CD14-positive monocyte (primary cell): ENCODE measurements around the gene SCNN1B. TPM values are rescaled to one million over a fixed set of nuclear protein-coding genes. Genes with fewer than 3 reads are reported as not detected.

Experiments used
- DNase-seq, 3 donors: peaks; one replicate each; pipeline ENCODE4 v3.0.0-alpha.2; 2011 to 2022
- H2AFZ ChIP-seq: 2 replicates; pipeline ENCODE4 v1.6.0; 2012; ENCODE audit warnings: mild to moderate bottlenecking, low read depth, low read length, inconsistent platforms; ENCODE audit not compliant: insufficient read depth, poor library complexity, severe bottlenecking
- H3K27ac ChIP-seq, 2 donors: 1 replicate in 1 of 2; 2 replicates in 1 of 2; pipeline ENCODE4 v1.5.1; 2012 to 2013; ENCODE audit warnings: low read length in 2 of 2, control low read depth in 1 of 2, inconsistent platforms in 1 of 2, low read depth in 1 of 2, mild to moderate bottlenecking in 1 of 2
- H3K27me3 ChIP-seq, 2 donors: one replicate each; pipeline versions ENCODE4 v1.6.0 to v1.6.1; 2011 to 2013; ENCODE audit warnings: low read length in 2 of 2; ENCODE audit not compliant: control insufficient read depth in 2 of 2, insufficient read depth in 2 of 2
- H3K36me3 ChIP-seq, 2 donors: replicated peaks in 1 of 2; 1 replicate in 1 of 2; 2 replicates in 1 of 2; pipeline versions ENCODE4 v1.5.1 to v1.6.1; 2012 to 2013; ENCODE audit warnings: low read length in 2 of 2, control low read depth in 1 of 2, inconsistent platforms in 1 of 2, mild to moderate bottlenecking in 1 of 2; ENCODE audit not compliant: insufficient read depth in 2 of 2, control insufficient read depth in 1 of 2
- H3K4me1 ChIP-seq, 2 donors: 1 replicate in 1 of 2; 2 replicates in 1 of 2; pipeline versions ENCODE4 v1.5.1 to v1.6.1; 2012 to 2013; ENCODE audit warnings: low read length in 2 of 2, control low read depth in 1 of 2, inconsistent platforms in 1 of 2, mild to moderate bottlenecking in 1 of 2, moderate library complexity in 1 of 2; ENCODE audit not compliant: insufficient read depth in 2 of 2, control insufficient read depth in 1 of 2
- H3K4me2 ChIP-seq: replicated peaks from 2 replicates; pipeline ENCODE3; 2012; ENCODE audit warnings: low read length, moderate library complexity, mild to moderate bottlenecking; ENCODE audit not compliant: poor library complexity, severe bottlenecking; ENCODE audit errors: extremely low read depth
- H3K4me3 ChIP-seq, 3 experiments: fragments of 200-600 bp in 1 of 3; sonication (generic) in 1 of 3; replicated peaks in 1 of 3; 1 replicate in 2 of 3; 2 replicates in 1 of 3; pipeline ENCODE4 v1.5.1; 2011 to 2013; ENCODE audit warnings: low read length in 3 of 3, mild to moderate bottlenecking in 3 of 3, control low read depth in 2 of 3, low read depth in 2 of 3, inconsistent platforms in 1 of 3, moderate library complexity in 1 of 3
- H3K79me2 ChIP-seq: 2 replicates; pipeline ENCODE4 v1.6.0; 2012; ENCODE audit warnings: mild to moderate bottlenecking, control low read depth, inconsistent platforms, low read length, moderate library complexity; ENCODE audit not compliant: insufficient read depth
- H3K9ac ChIP-seq: 2 replicates; pipeline ENCODE4 v1.6.0; 2017; ENCODE audit warnings: low read length, mild to moderate bottlenecking; ENCODE audit not compliant: insufficient read depth, poor library complexity, severe bottlenecking
- H3K9me3 ChIP-seq, 2 donors: replicated peaks in 1 of 2; 1 replicate in 1 of 2; 2 replicates in 1 of 2; pipeline versions ENCODE4 v1.5.1 to v1.6.1; 2012 to 2013; ENCODE audit warnings: low read length in 2 of 2, control low read depth in 1 of 2; ENCODE audit not compliant: control insufficient read depth in 1 of 2, insufficient read depth in 1 of 2
- H4K20me1 ChIP-seq: 2 replicates; pipeline ENCODE4 v1.6.0; 2012; ENCODE audit warnings: mild to moderate bottlenecking, low read length, control low read depth, moderate library complexity; ENCODE audit not compliant: insufficient read depth
- H3K27ac Mint-ChIP-seq, 7 donors: one replicate each; pipeline ENCODE4 v1.8.0; 2020; ENCODE audit warnings: mild to moderate bottlenecking in 7 of 7, mixed read lengths in 7 of 7, moderate library complexity in 6 of 7, inconsistent platforms in 2 of 7
- H3K27me3 Mint-ChIP-seq, 3 donors: one replicate each; pipeline ENCODE4 v1.8.0; 2021 to 2022; ENCODE audit warnings: low read depth in 3 of 3, mild to moderate bottlenecking in 3 of 3, mixed read lengths in 3 of 3, moderate library complexity in 3 of 3, inconsistent platforms in 1 of 3
- H3K36me3 Mint-ChIP-seq, 2 donors: one replicate each; pipeline ENCODE4 v1.8.0; 2020; ENCODE audit warnings: mixed read lengths in 2 of 2, inconsistent platforms in 1 of 2, mild to moderate bottlenecking in 1 of 2
- H3K4me1 Mint-ChIP-seq: one replicate; pipeline ENCODE4 v1.8.0; 2020; ENCODE audit warnings: mild to moderate bottlenecking, mixed read lengths
- H3K4me3 Mint-ChIP-seq, 2 donors: one replicate each; pipeline ENCODE4 v1.8.0; 2020; ENCODE audit warnings: mild to moderate bottlenecking in 2 of 2, mixed read lengths in 2 of 2, moderate library complexity in 1 of 2
- H3K9me3 Mint-ChIP-seq, 7 donors: one replicate each; pipeline ENCODE4 v1.8.0; 2020 to 2022; ENCODE audit warnings: mixed read lengths in 7 of 7, mild to moderate bottlenecking in 6 of 7, moderate library complexity in 6 of 7, inconsistent platforms in 2 of 7
- WGBS: methylation state at CpG from one replicate; pipeline ENCODE4 v1.1.5; 2013; ENCODE audit warnings: missing lambda C conversion rate; ENCODE audit not compliant: insufficient coverage; 5-methylcytosine and 5-hydroxymethylcytosine counted together
- intact Hi-C, 2 donors: fragments of 100-400 bp; cut with micrococcal nuclease; formaldehyde crosslinking; loops; one replicate each; pipeline versions ENCODE4 v1.15.0 to v1.15.1; 2023
- polyA plus RNA-seq, 3 donors: library from polyadenylated mRNA; depleted of rRNA in 1 of 3; unstranded in 2 of 3; stranded (reverse) in 1 of 3; fragments of 300-500 nt in 2 of 3; fragments of >200 nt in 1 of 3; fragmentation: Illumina TruSeq in 2 of 3; gene quantifications; 1 replicate in 2 of 3; 2 replicates in 1 of 3; pipeline ENCODE4 v1.2.3, GENCODE V29; 2012 to 2021
- TF ChIP-seq, protein P1 (sequence below): fragments of 200-600 bp; IDR thresholded peaks from one replicate; pipeline ENCODE4 v1.8.0; 2022; ENCODE audit warnings: antibody characterized with exemption, mild to moderate bottlenecking

The SCNN1B gene
- polyA plus RNA-seq, 3 donors = not detected

DNA sequence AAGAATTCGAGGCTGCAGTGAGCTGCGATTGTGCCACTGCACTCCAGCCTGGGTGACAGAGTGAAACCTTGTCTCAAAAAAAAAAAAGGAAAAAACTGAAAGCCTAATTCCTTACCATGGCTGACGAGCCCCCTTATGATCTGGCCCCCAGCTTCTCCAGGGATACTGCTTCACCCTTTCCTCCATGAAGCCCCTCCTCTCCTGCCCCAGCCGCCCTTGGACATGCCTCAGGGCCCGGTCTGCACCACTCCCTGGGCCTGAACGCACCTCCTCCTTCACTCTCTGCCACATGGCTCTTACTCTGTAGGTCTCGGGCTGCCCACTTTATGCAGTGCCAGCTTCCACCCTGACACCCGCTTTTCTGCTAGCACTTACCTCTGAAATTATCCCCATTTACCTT lies 85.6 kb downstream of the SCNN1B start:
- H3K27me3 Mint-ChIP-seq = peaks cover 0 to 2% (median 1%) of the 10 kb centered on the region in 3 donors
- Histone ChIP-seq H3K27me3 (no peaks in the 10 kb centered on the region), H3K4me1 (no peaks in the 10 kb centered on the region), H3K36me3 (peaks cover 29 to 51% of the 10 kb centered on the region in 2 donors), H2AFZ (no peak overlapping the region), H3K4me2 (no peak overlapping the region), H4K20me1 (no peaks in the 10 kb centered on the region), H3K4me3 (no peak overlapping the region), H3K9me3 (no peaks in the 10 kb centered on the region), H3K9ac (no peak overlapping the region), H3K27ac (no peak overlapping the region), H3K79me2 (no peaks in the 10 kb centered on the region)
- no peak overlapping the region for H3K4me3 Mint-ChIP-seq
- intact Hi-C loops = no loop called here
- H3K9me3 Mint-ChIP-seq = no peaks in the 10 kb centered on the region
- no peaks in the 10 kb centered on the region for H3K4me1 Mint-ChIP-seq
- WGBS = 99% methylated on average over 8 of the region's 8 CpGs
- H3K27ac Mint-ChIP-seq = peak overlapping the region in 1 of 7 donors; percentile 62
- TF ChIP-seq, protein P1, sequence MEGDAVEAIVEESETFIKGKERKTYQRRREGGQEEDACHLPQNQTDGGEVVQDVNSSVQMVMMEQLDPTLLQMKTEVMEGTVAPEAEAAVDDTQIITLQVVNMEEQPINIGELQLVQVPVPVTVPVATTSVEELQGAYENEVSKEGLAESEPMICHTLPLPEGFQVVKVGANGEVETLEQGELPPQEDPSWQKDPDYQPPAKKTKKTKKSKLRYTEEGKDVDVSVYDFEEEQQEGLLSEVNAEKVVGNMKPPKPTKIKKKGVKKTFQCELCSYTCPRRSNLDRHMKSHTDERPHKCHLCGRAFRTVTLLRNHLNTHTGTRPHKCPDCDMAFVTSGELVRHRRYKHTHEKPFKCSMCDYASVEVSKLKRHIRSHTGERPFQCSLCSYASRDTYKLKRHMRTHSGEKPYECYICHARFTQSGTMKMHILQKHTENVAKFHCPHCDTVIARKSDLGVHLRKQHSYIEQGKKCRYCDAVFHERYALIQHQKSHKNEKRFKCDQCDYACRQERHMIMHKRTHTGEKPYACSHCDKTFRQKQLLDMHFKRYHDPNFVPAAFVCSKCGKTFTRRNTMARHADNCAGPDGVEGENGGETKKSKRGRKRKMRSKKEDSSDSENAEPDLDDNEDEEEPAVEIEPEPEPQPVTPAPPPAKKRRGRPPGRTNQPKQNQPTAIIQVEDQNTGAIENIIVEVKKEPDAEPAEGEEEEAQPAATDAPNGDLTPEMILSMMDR = no peak
- no peak for DNase-seq
- peaks cover 40 to 54% of the 10 kb centered on the region in 2 donors for H3K36me3 Mint-ChIP-seq

- TF ChIP-seq, protein P1 = no peak
Observed at GRCh38 chr16:23388786-23389185, 86.7 kb downstream of the SCNN1B start.

More at GRCh38 chr16:23388786-23389185, 86.7 kb downstream of the SCNN1B start:
- H3K4me2 ChIP-seq = no peak overlapping the region
- peak overlapping the region in 1 of 7 donors; percentile 1 for H3K27ac Mint-ChIP-seq
- peaks cover 50 to 65% of the 10 kb centered on the region in 2 donors for H3K36me3 Mint-ChIP-seq
- no peak overlapping the region for H3K4me3 Mint-ChIP-seq
- H3K4me1 Mint-ChIP-seq = no peaks in the 10 kb centered on the region
- H3K36me3 ChIP-seq = peaks cover 33 to 62% of the 10 kb centered on the region in 2 donors
- H4K20me1 ChIP-seq = no peaks in the 10 kb centered on the region
- no peaks in the 10 kb centered on the region for H3K9me3 Mint-ChIP-seq
- no peaks in the 10 kb centered on the region for H3K9me3 ChIP-seq
- no peak overlapping the region for H3K27ac ChIP-seq
- H3K9ac ChIP-seq = no peak overlapping the region
- no peak overlapping the region for H3K4me3 ChIP-seq
- no peaks in the 10 kb centered on the region for H3K4me1 ChIP-seq
- intact Hi-C loops = no loop called here
- WGBS = 92% methylated on average over 15 of the region's 15 CpGs
- H2AFZ ChIP-seq = no peak overlapping the region
- H3K27me3 Mint-ChIP-seq = peaks cover 0 to 2% (median 1%) of the 10 kb centered on the region in 3 donors
- no peak for DNase-seq
- no peaks in the 10 kb centered on the region for H3K79me2 ChIP-seq
- no peaks in the 10 kb centered on the region for H3K27me3 ChIP-seq
